AG04449 (cell line): ENCODE measurements around the gene SLC27A4.
"Not testable (repeated sequence)": the region's sequence is repeated elsewhere in the genome, so short reads cannot be mapped to it uniquely, and the experiment has no call there.

Experiments
- CTCF ChIA-PET: fragments of 350-600 bp; formaldehyde crosslinking; extraction: SDS; loops from one replicate; lab custom pipeline; 2021; ENCODE audit warnings: antibody characterized with exemption; lab: Yijun Ruan, JAX
- POLR2A ChIA-PET: fragments of 400-600, 350-600 bp; formaldehyde crosslinking; extraction: SDS; loops from one replicate; lab custom pipeline; 2020; ENCODE audit warnings: antibody characterized with exemption, inconsistent platforms; lab: Yijun Ruan, JAX
- DNase-seq: peaks from one replicate; pipeline ENCODE4 v3.0.0-alpha.2; 2010; ENCODE audit warnings: low read depth, low spot score
- H3K4me3 ChIP-seq: 2 replicates; pipeline ENCODE4 v1.5.1; 2011; ENCODE audit warnings: low read depth, mild to moderate bottlenecking, control low read depth, low read length
- TF ChIP-seq, protein P1 (sequence below): IDR thresholded peaks from one replicate; pipeline ENCODE4 v1.5.1; 2011; ENCODE audit warnings: mild to moderate bottlenecking, moderate library complexity, low read length, control low read depth, inconsistent platforms; ENCODE audit not compliant: insufficient read depth; ENCODE audit errors: missing control alignments

SLC27A4 gene

GRCh38 chr9:128333451-128333869 is 6.9 kb upstream of the SLC27A4 start:
- TF ChIP-seq, protein P1, sequence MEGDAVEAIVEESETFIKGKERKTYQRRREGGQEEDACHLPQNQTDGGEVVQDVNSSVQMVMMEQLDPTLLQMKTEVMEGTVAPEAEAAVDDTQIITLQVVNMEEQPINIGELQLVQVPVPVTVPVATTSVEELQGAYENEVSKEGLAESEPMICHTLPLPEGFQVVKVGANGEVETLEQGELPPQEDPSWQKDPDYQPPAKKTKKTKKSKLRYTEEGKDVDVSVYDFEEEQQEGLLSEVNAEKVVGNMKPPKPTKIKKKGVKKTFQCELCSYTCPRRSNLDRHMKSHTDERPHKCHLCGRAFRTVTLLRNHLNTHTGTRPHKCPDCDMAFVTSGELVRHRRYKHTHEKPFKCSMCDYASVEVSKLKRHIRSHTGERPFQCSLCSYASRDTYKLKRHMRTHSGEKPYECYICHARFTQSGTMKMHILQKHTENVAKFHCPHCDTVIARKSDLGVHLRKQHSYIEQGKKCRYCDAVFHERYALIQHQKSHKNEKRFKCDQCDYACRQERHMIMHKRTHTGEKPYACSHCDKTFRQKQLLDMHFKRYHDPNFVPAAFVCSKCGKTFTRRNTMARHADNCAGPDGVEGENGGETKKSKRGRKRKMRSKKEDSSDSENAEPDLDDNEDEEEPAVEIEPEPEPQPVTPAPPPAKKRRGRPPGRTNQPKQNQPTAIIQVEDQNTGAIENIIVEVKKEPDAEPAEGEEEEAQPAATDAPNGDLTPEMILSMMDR = no peak
- no peak for DNase-seq
- H3K4me3 ChIP-seq = no peak overlapping the region
- ChIA-PET POLR2A (no interaction called here), CTCF (interaction anchor here (2.3 to 2.7 kb wide), 3 partner anchors 8 to 38 kb away, joined by 10 to 11 read pairs (median 10); no protein-coding TSS in a partner anchor)

- no peak for DNase-seq
- TF ChIP-seq, protein P1 = no peak
- H3K4me3 ChIP-seq = no peak overlapping the region
- POLR2A ChIA-PET = no interaction called here
- CTCF ChIA-PET = interaction anchor here (1.0 to 2.3 kb wide), 8 partner anchors 9 to 300 kb away, joined by 3 to 11 read pairs (median 4); no protein-coding TSS in a partner anchor
Measured at GRCh38 chr9:128335161-128335560, 5.2 kb upstream of the SLC27A4 start.

DNA sequence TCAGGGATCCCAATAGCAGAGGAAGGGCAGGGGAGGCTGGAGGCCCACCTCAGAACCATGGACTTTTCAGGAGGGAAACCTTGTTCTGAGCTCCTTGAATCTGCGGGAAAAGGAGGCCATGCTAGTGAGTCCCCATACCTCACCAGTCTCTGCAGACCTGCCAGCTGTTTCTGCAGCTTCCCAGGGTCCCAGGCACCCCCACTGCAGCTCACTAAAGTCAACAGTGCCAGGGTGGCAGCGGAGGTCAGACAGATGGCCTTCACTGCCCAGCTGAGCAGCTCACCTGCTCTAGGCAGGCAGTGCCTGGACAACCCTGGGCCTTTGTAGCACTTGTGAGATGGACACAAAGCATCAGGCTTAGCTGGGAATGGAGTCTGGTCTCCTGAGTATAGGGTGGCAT is 4.4 kb upstream of the SLC27A4 start:
- no peak for DNase-seq
- POLR2A ChIA-PET = no interaction called here
- CTCF ChIA-PET = interaction anchor here (0.6 to 2.2 kb wide), 8 partner anchors 8 to 41 kb away, joined by 3 to 11 read pairs (median 3); partner anchors contain the start of gene COQ4
- TF ChIP-seq, protein P1 = no peak
- no peak overlapping the region for H3K4me3 ChIP-seq

- ChIA-PET POLR2A (no interaction called here), CTCF (interaction anchor here (0.8 to 1.6 kb wide), 4 partner anchors 24 to 101 kb away, joined by 3 to 7 read pairs (median 3); no protein-coding TSS in a partner anchor)
- no peak overlapping the region for H3K4me3 ChIP-seq
- no peak for DNase-seq
- TF ChIP-seq, protein P1 = no peak
Measured at GRCh38 chr9:128337936-128338335, 2.4 kb upstream of the SLC27A4 start.

- CTCF ChIA-PET = interaction anchor here (1.2 to 1.6 kb wide), 3 partner anchors 23 to 57 kb away, joined by 3 to 7 read pairs (median 4); no protein-coding TSS in a partner anchor
- DNase-seq, POLR2A ChIA-PET, H3K4me3 ChIP-seq: not testable (repeated sequence)
Measured at GRCh38 chr9:128338852-128339614, 1.3 kb upstream of the SLC27A4 start.

- CTCF ChIA-PET = interaction anchor here (1.0 to 6.9 kb wide), 20 partner anchors 8 to 139 kb away, joined by 3 to 79 read pairs (median 6); partner anchors contain the start of genes CERCAM and URM1
- POLR2A ChIA-PET = interaction anchor here (0.7 to 1.1 kb wide), 3 partner anchors 16 to 41 kb away, joined by 3 to 4 read pairs (median 4); partner anchors contain the start of gene URM1
- H3K4me3 ChIP-seq = peak overlapping the region; percentile 82
- DNase-seq = no peak
- TF ChIP-seq, protein P1 = no peak
Measured at GRCh38 chr9:128340691-128341434, 536 bp downstream of the SLC27A4 start.
